ENCODE results near the gene PLCH2. TPM values are rescaled to one million over a fixed set of nuclear protein-coding genes. Genes with fewer than 3 reads are reported as not detected.

PLCH2 gene
- total and polyA plus RNA-seq, 2 donors (not counting 3 experiments of a cell fraction or from before 2014, with no cell fraction given), result 0.19 to 0.31 TPM

GRCh38 chr1:2459757-2460156, 16.3 kb upstream of the PLCH2 start:
- Histone ChIP-seq H3K4me3 (replicated peaks in 1 of 3; ENCODE audit: insufficient read depth in 1 of 3, low read depth in 1 of 3, low read length in 3 of 3) (no peak overlapping the region), H3K36me3 (ENCODE audit: control insufficient read depth in 2 of 2, extremely low read depth in 1 of 2, insufficient read depth in 2 of 2, low read length in 2 of 2) (no peaks in the 10 kb centered on the region), H3K79me2 (ENCODE audit: control insufficient read depth, insufficient read depth, low read length) (no peaks in the 10 kb centered on the region), H3K9me3 (replicated peaks; ENCODE audit: control insufficient read depth, insufficient read depth, low read length) (no peaks in the 10 kb centered on the region), H3K27me3 (ENCODE audit: control insufficient read depth in 2 of 2, insufficient read depth in 2 of 2, low read length in 2 of 2) (no peaks in the 10 kb centered on the region), H3K4me2 (ENCODE audit: insufficient read depth, low read length) (no peak overlapping the region), H4K20me1 (replicated peaks; ENCODE audit: control insufficient read depth, extremely low read depth, insufficient read depth, low read length) (no peaks in the 10 kb centered on the region), H3K9me1 (replicated peaks; ENCODE audit: control insufficient read depth, extremely low read depth, insufficient read depth, low read length) (no peaks in the 10 kb centered on the region), H3K4me1 (ENCODE audit: control insufficient read depth, extremely low read depth, insufficient read depth, low read length) (no peaks in the 10 kb centered on the region), H3K9ac (replicated peaks; ENCODE audit: extremely low read depth, insufficient read depth, low read length) (no peak overlapping the region), H3K27ac (ENCODE audit: insufficient read depth, low read depth, low read length) (no peak overlapping the region), H2AFZ (ENCODE audit: low read depth, low read length) (no peak overlapping the region)
- dilution Hi-C loops (cut with MboI; ENCODE audit: extremely low pct_ligation_motif_present, low sequenced_read_pairs) (no loop called here), intact Hi-C loops (cut with micrococcal nuclease) (no loop called here)
- TF ChIP-seq CTCF (IDR thresholded peaks at IDR 0.05; ENCODE audit: extremely low read depth in 1 of 2, insufficient read depth in 1 of 2, low read depth in 1 of 2, low read length in 2 of 2), result peak in 1 of 2 donors; percentile 15
- no peak for TF ChIP-seq EZH2 (IDR thresholded peaks at IDR 0.05; ENCODE audit: borderline replicate concordance, low read depth, low read length, severe bottlenecking)
- POLR2A ChIA-PET, result no interaction called here
- DNase-seq (ENCODE audit: low read depth, low spot score), result peak; percentile 12
- CTCF ChIA-PET, result interaction anchor here (0.6 to 1.8 kb wide), 2 partner anchors 28 to 88 kb away, joined by 3 to 5 read pairs; no protein-coding TSS in a partner anchor
- no TSS peak for BruUV-seq (replicated peaks)
- no peak for FAIRE-seq

GRCh38 chr1:2460203-2460602, 15.9 kb upstream of the PLCH2 start:
- no peak for FAIRE-seq
- POLR2A ChIA-PET, result no interaction called here
- Histone ChIP-seq H3K27me3 (ENCODE audit: control insufficient read depth in 2 of 2, insufficient read depth in 2 of 2, low read length in 2 of 2) (no peaks in the 10 kb centered on the region), H3K4me2 (ENCODE audit: insufficient read depth, low read length) (no peak overlapping the region), H4K20me1 (replicated peaks; ENCODE audit: control insufficient read depth, extremely low read depth, insufficient read depth, low read length) (no peaks in the 10 kb centered on the region), H2AFZ (ENCODE audit: low read depth, low read length) (no peak overlapping the region), H3K9me1 (replicated peaks; ENCODE audit: control insufficient read depth, extremely low read depth, insufficient read depth, low read length) (no peaks in the 10 kb centered on the region), H3K79me2 (ENCODE audit: control insufficient read depth, insufficient read depth, low read length) (no peaks in the 10 kb centered on the region), H3K27ac (ENCODE audit: insufficient read depth, low read depth, low read length) (no peak overlapping the region), H3K9me3 (replicated peaks; ENCODE audit: control insufficient read depth, insufficient read depth, low read length) (no peaks in the 10 kb centered on the region), H3K4me3 (replicated peaks in 1 of 3; ENCODE audit: insufficient read depth in 1 of 3, low read depth in 1 of 3, low read length in 3 of 3) (no peak overlapping the region), H3K36me3 (ENCODE audit: control insufficient read depth in 2 of 2, extremely low read depth in 1 of 2, insufficient read depth in 2 of 2, low read length in 2 of 2) (no peaks in the 10 kb centered on the region), H3K9ac (replicated peaks; ENCODE audit: extremely low read depth, insufficient read depth, low read length) (no peak overlapping the region), H3K4me1 (ENCODE audit: control insufficient read depth, extremely low read depth, insufficient read depth, low read length) (no peaks in the 10 kb centered on the region)
- CTCF ChIA-PET, result interaction anchor here (0.6 to 1.8 kb wide), 2 partner anchors 28 to 87 kb away, joined by 3 to 5 read pairs; no protein-coding TSS in a partner anchor
- TF ChIP-seq FOS (IDR thresholded peaks at IDR 0.05; ENCODE audit: borderline replicate concordance, insufficient read depth, low read length) (no peak), MAX (IDR thresholded peaks at IDR 0.05; ENCODE audit: insufficient read depth, insufficient read length) (no peak), MYC (IDR thresholded peaks at IDR 0.05; ENCODE audit: low read depth, low read length) (no peak)
- BruUV-seq (replicated peaks), result no TSS peak
- intact Hi-C loops (cut with micrococcal nuclease), result no loop called here
- no peak for DNase-seq (ENCODE audit: low read depth, low spot score)
- dilution Hi-C loops (cut with MboI; ENCODE audit: extremely low pct_ligation_motif_present, low sequenced_read_pairs), result no loop called here

Measured in endothelial cell of umbilical vein (primary cell).